ENCODE data around the gene PNPO.
"Not testable (repeated sequence)": the region's sequence is repeated elsewhere in the genome, so short reads cannot be mapped to it uniquely, and the experiment has no call there.

- not testable (repeated sequence) for TF ChIP-seq CTCF (IDR thresholded peaks at IDR 0.05; ENCODE audit: low read depth, low read length); EZH2phosphoT487 (IDR thresholded peaks at IDR 0.05; ENCODE audit: low read depth)
Observed at GRCh38 chr17:47935468-47935867, 5.9 kb upstream of the PNPO start.
